SIG-M5 treated with dmso at 0.1 percent for 504 hours (cell line): ENCODE data around the gene PIP4K2A.

ENCODE experiments used
- DNase-seq: peaks from one replicate; lab custom pipeline; 2025; ENCODE audit not compliant: unreplicated experiment; lab: John Stamatoyannopoulos, UW

Gene PIP4K2A

GRCh38 chr10:22643116-22643515, 71.3 kb downstream of the PIP4K2A start:
- DNase-seq: no peak

GRCh38 chr10:22641743-22642142, 72.6 kb downstream of the PIP4K2A start:
- DNase-seq: no peak

- DNase-seq: no peak
These were observed 74.0 kb downstream of the PIP4K2A start for GRCh38 chr10:22640359-22640758.

GRCh38 chr10:22638863-22639262, 75.5 kb downstream of the PIP4K2A start:
- DNase-seq: no peak

GRCh38 chr10:22637491-22637890, 76.9 kb downstream of the PIP4K2A start:
- no peak for DNase-seq

GRCh38 chr10:22635650-22636049, 78.7 kb downstream of the PIP4K2A start:
- DNase-seq: no peak

GRCh38 chr10:22634606-22635459, 79.5 kb downstream of the PIP4K2A start:
- no peak for DNase-seq

- DNase-seq: no peak
These were observed 80.3 kb downstream of the PIP4K2A start for GRCh38 chr10:22634093-22634492.

- no peak for DNase-seq
These were observed 80.8 kb downstream of the PIP4K2A start for GRCh38 chr10:22633528-22633927.

- peak; percentile 21 for DNase-seq
These were observed 81.3 kb downstream of the PIP4K2A start for GRCh38 chr10:22633106-22633505.

- no peak for DNase-seq
These were observed 82.6 kb downstream of the PIP4K2A start for GRCh38 chr10:22631646-22632278.

- no peak for DNase-seq
These were observed 83.2 kb downstream of the PIP4K2A start for GRCh38 chr10:22631185-22631584.

- DNase-seq: peak; percentile 74
These were observed 83.9 kb downstream of the PIP4K2A start for GRCh38 chr10:22630234-22631174.

GRCh38 chr10:22629852-22630233, 84.5 kb downstream of the PIP4K2A start:
- DNase-seq: no peak

GRCh38 chr10:22629126-22629525, 85.3 kb downstream of the PIP4K2A start:
- DNase-seq: no peak

GRCh38 chr10:22628309-22628708, 86.1 kb downstream of the PIP4K2A start:
- DNase-seq: no peak

- DNase-seq: no peak
These were observed 87.6 kb downstream of the PIP4K2A start for GRCh38 chr10:22626784-22627183.

- no peak for DNase-seq
These were observed 88.7 kb downstream of the PIP4K2A start for GRCh38 chr10:22625516-22626290.

- DNase-seq: peak; percentile 15
These were observed 90.1 kb downstream of the PIP4K2A start for GRCh38 chr10:22624287-22624738.

GRCh38 chr10:22623633-22624253, 90.6 kb downstream of the PIP4K2A start:
- no peak for DNase-seq
